Glomerular visceral epithelial cell (primary cell): ENCODE data around the gene DFFB.
A peak's percentile ranks its signal among the peaks of the same experiment; 100 is the strongest.

Source experiments
- DNase-seq: peaks from one replicate; pipeline ENCODE4 v3.0.0-alpha.2; 2016; ENCODE audit errors: extremely low spot score

DFFB gene

GRCh38 chr1:3831689-3832088 is 25.6 kb upstream of the DFFB start:
- no peak for DNase-seq

DNA sequence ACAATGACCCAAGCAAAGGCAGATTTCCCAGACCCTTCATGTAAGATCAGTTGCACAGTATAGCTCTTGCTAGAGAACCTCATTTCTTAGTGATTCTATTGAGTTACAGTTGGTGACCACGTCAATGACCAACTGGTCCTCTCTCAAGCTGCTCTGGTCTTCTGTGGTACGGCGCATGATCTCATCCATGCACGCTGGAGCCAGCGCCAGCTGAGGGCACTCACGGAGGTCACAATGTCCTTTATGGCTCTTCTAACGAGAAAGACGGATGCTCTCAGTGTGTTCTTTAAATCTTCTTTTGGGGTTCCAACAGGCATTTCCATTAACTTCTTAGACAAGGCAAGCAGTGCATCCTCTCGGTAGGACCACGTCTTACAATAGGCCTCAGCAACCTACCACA is 22.6 kb upstream of the DFFB start:
- DNase-seq, result no peak

DNA sequence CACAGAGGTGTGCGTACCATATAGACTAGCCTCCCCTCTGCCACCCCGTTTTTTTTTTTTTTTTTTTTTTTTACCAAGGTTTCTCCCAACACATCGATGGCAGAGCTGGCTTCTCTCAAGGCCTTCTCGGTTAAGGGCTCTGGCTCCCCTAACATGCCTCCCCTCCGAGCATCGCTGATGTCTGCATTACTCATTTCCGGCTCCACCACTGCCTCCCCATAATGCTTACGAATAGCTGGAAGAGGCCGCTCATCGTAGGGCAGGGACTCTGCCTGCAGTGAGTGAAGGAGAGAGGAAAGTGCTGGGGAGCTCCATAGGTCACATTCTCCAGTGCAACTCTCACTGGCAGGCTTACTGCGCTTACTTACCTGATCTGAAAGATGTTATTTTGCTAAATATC is 20.9 kb upstream of the DFFB start:
- DNase-seq, result no peak

DNA sequence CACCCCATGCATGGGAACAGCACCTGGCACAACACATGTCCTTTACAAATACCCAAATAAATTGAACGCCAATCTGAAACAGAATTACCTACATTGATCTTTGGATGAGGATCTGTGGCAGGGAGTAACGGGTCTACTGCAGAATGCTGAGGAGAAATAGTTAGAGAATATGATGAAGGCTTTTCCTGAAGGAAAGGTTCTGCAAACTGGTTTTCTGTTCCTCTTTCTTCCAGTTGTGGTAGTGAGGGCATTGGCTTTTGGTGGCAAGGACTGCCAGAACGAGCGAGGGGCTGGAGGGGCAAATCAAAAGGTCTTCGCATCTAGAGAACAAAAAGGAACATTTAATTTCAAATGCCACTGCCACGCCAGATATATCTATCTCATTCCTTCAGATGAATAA is 20.1 kb upstream of the DFFB start:
- no peak for DNase-seq

DNA sequence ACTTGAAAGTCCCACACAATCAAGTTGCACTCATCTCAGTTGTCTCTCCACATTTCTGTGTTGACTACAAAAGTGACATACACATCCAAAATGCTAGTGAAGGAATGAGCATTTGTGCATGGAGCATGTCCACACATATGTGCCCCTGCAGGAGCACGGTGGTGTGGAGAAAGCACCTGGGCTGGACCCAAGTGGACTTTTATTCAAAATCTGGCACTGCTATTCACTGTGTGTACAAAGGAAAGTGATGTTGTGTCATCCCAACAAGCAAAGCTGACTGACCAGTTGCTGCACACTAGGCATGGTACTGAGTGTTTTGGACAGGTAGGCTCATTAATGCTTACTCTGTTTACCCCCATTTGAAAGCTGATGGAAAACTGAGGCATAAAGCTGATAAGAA is 19.6 kb upstream of the DFFB start:
- no peak for DNase-seq

- no peak for DNase-seq
These were observed 18.5 kb upstream of the DFFB start for GRCh38 chr1:3838788-3839187.

- no peak for DNase-seq
These were observed 15.8 kb upstream of the DFFB start for GRCh38 chr1:3841491-3841890.

GRCh38 chr1:3842912-3843311 is 14.4 kb upstream of the DFFB start:
- DNase-seq, result no peak

GRCh38 chr1:3846541-3846940 is 10.7 kb upstream of the DFFB start:
- DNase-seq, result no peak

DNA sequence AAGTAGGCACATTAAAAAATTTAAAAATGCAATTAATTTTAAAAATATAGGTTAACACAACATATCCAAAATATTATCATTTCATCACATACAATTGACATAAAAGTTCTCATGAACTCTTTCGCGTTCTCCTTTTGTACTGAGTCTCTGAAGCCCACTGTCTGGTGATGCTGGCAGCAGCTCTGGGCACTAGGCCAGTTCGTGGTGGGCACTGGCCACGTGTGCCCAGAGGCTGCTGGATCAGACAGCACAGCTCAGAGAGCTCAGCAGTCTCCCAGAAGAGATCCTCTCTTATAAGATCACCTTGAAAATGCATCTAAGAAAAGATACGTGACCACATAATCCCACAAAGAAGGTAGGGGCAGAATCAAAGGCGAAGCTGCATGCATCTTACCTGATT is 10.2 kb upstream of the DFFB start:
- no peak for DNase-seq

GRCh38 chr1:3850857-3851256 is 6.4 kb upstream of the DFFB start:
- DNase-seq, result no peak

DNA sequence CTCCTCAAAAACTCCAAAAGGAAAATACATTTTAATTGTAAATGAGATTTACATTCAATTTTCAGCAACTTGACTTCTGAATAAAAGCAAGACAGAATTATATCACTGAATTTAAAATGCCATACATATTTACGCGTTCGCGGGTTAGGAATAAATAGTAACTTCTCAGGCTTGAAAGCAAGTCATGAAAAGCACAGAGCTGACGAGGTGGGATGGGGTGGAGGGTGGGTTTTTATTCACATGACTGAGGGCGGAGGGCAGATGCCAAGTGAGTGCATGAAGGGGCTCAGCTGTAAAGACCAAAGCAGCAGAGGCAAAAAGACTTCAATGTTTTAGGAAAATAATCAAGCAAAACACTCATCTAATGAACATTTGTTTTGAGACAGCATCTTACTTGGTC is 6.0 kb upstream of the DFFB start:
- no peak for DNase-seq

GRCh38 chr1:3852091-3852490 is 5.2 kb upstream of the DFFB start:
- DNase-seq, result no peak

DNA sequence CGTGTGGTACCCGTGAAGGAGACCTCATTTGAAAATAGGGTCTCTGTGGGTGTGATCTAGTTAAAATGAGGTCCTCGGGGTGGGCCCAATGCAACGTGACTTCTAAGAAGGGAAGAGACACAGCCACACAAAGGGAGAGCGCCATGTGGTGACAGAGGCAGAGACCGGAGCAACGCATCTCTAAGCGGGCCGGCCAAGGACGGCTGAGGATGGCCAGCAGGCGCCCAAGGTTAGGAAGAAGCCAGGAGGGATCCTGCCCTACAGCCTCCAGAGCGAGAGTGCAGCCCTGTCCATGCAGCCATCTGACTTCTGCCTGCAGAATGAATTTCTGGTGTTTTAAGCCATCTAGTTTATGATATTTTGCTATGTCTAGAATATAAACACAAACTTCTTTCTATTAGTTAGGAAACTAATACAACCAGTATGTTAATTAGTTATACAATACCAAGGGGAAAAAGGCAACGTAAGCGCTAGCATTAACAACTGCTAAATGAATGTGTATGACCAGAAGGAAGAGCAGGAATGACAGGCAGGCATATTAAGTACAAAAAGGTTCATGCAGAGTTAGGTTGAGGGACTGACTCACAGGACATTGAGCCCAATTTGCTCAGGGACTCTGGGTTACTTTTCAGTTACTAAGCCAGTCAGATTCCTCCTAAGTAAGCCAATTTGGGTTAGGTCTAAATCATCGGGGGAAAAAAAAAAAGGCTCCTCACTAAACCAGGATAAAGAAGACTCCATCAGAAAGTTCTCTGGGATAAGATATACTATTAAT is 4.4 kb upstream of the DFFB start:
- no peak for DNase-seq

- DNase-seq, result no peak
These were observed 484 bp downstream of the DFFB start for GRCh38 chr1:3857791-3858129.

DNA sequence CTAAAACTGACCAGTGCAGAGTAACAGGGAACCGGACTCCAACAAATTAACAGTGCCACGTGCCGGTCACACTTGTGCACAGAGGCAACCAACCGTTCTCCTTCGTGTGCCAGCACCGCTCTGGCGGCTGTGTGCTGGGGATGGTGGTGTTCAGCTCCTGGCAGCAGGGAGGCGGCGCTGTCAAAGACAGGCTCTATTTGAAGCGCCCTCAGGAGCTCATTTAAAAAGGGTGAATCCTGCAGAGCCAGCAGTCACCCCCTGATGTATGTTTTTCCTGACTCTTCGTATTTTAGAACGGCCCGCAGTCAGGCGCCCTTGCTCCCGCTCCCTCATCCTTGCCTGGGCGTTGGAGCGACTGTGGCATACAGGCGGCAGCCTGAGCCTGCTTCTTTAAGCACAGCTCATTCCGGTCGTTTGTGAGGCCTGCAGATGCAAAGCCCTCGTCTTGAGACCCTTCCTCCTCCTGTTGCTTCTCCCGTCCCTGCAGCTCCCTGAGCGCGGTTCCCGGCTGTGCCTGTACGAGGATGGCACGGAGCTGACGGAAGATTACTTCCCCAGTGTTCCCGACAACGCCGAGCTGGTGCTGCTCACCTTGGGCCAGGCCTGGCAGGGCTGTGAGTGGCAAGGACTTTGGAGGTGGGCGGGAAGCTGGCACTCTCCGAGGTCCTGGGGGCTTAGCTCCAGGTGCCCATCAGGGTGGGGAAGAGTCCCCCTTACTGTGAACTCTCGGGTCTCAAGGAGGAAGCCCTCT is 1.1 kb downstream of the DFFB start:
- DNase-seq, result peak; percentile 28

- no peak for DNase-seq
These were observed 6.1 kb downstream of the DFFB start for GRCh38 chr1:3863231-3863935.

- DNase-seq, result no peak
These were observed 7.6 kb downstream of the DFFB start for GRCh38 chr1:3864884-3865283.

DNA sequence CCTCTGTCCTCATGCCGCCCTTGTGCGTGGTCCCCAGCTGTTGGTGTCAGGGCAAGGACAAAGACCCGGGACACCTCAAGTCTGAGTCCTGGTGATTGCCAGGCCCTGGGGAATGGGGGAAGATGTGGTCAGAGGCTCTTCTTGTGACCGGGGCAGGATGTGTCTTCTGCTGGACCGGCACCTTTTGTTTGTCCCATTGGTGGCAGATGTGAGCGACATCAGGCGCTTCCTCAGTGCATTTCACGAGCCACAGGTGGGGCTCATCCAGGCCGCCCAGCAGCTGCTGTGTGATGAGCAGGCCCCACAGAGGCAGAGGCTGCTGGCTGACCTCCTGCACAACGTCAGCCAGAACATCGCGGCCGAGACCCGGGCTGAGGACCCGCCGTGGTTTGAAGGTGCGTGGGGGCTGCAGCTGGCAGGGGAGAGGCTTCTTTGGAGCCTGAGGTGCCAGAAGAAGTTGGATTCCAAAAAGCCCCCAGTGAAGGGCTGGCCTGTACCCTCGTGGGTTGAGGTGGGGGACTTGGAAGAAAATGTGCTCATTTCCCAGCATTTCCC is 8.4 kb downstream of the DFFB start:
- no peak for DNase-seq

GRCh38 chr1:3868464-3869006 is 11.3 kb downstream of the DFFB start:
- DNase-seq, result no peak

- DNase-seq, result no peak
These were observed 12.6 kb downstream of the DFFB start for GRCh38 chr1:3869751-3870301.

DNA sequence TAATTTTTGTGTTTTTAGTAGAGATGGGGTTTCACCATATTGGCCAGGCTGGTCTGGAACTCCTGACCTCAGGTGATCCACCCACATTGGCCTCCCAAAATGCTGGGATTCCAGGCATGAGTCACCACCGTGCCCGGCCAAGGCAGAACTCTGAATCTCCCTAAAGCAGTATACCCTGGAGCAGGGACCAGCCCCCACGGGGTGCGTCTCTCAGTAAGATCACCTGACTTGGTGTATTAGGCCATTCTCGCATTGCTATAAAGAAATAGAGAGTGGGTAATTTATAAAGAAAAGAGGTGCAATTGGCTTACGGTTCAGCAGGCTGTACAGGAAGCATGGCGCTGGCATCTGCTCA is 14.2 kb downstream of the DFFB start:
- no peak for DNase-seq
